SK-N-MC (cell line): Measurements from ENCODE around the gene BANP.

Source experiments
- EZH2 ChIP-seq: fragments of 200-600 bp; sonication (generic); IDR thresholded peaks from one replicate; pipeline ENCODE4 v1.6.1; 2017; ENCODE audit warnings: antibody characterized with exemption
- FOXP2 ChIP-seq: optimal IDR thresholded peaks from 2 replicates; pipeline ENCODE3; 2011; ENCODE audit warnings: mild to moderate bottlenecking, moderate library complexity; ENCODE audit not compliant: insufficient read depth; ENCODE audit errors: extremely low read length, control extremely low read depth
- POLR2AphosphoS5 ChIP-seq: IDR thresholded peaks from 2 replicates; pipeline ENCODE4 v1.6.1; 2012; ENCODE audit warnings: mild to moderate bottlenecking, low read depth, low read length, borderline replicate concordance

DNA sequence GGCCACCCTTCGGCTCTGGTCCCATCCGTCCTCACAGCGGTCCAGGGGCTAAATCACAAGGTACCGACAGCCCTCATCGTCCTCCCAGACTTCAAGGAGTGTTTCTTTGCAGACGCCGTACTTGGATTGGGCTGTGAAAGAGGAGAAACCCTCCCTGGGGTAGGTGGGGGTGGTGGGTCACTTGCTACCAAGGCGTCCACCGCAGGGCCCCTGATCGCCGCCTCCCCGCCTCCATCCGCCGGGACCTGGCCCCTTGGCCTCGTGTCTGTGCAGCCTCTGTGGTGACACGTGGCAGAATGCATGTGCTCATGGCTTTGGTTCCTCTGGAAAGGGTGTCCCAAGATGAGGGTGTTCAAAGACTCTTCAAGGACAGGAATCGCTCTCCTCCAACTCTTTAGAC, 151.4 kb downstream of the BANP start:
- no peak for TF ChIP-seq POLR2AphosphoS5
- TF ChIP-seq EZH2, result no peak
- no peak for TF ChIP-seq FOXP2
